ENCODE results near the gene CYSTM1. TPM values are rescaled to one million over a fixed set of nuclear protein-coding genes. Genes with fewer than 3 reads are reported as not detected.

The CYSTM1 gene
- total and polyA plus RNA-seq, 2 of the 8 experiments (the other 6 are each of a cell fraction or from before 2014, with no cell fraction given) = 25.0 to 47.8 TPM

GRCh38 chr5:140165101-140165922 lies 9.7 kb upstream of the CYSTM1 start (continued):
- no peak for TF ChIP-seq CTCF (IDR thresholded peaks at IDR 0.05; ENCODE audit: control extremely low read depth in 1 of 3, insufficient read depth in 1 of 3, low read depth in 1 of 3, low read length in 3 of 3)

All from H1 (cell line).